Left lung (tissue), 10 donors: Measurements from ENCODE around the gene ARAF. TPM values are rescaled to one million over a fixed set of nuclear protein-coding genes. Genes with fewer than 3 reads are reported as not detected.

Experiments
- ATAC-seq: fragments of 200-7000 bp; cut with Tn5 transposase; one replicate; pipeline ENCODE4 v1.9.1; 2020; ENCODE audit warnings: moderate library complexity
- DNase-seq, 4 donors: peaks; one replicate each; pipeline ENCODE4 v3.0.0-alpha.2; 2013 to 2020
- H3K27ac ChIP-seq, 2 donors: fragments of 200-600 bp; sonication (generic) in 1 of 2; one replicate each; pipeline versions ENCODE4 v1.5.0 to v1.8.0; 2020 to 2021
- H3K27me3 ChIP-seq, 2 donors: fragments of 200-600 bp; sonication (generic) in 1 of 2; one replicate each; pipeline versions ENCODE4 v1.5.0 to v1.8.0; 2020 to 2021
- H3K36me3 ChIP-seq, 2 donors: fragments of 200-600 bp; sonication (generic) in 1 of 2; one replicate each; pipeline versions ENCODE4 v1.5.0 to v1.8.0; 2020 to 2021
- H3K4me1 ChIP-seq, 2 donors: fragments of 200-600 bp; one replicate each; pipeline ENCODE4 v1.8.0; 2021
- H3K4me3 ChIP-seq, 2 donors: fragments of 200-600 bp; sonication (generic) in 1 of 2; one replicate each; pipeline versions ENCODE4 v1.5.0 to v1.8.0; 2020 to 2021; ENCODE audit warnings: mild to moderate bottlenecking in 1 of 2
- H3K9me3 ChIP-seq, 2 donors: fragments of 200-600 bp; sonication (generic) in 1 of 2; one replicate each; pipeline versions ENCODE4 v1.5.0 to v1.8.0; 2020 to 2021
- CTCF ChIP-seq, 2 donors: fragments of 200-600 bp; sonication (generic) in 1 of 2; IDR thresholded peaks; one replicate each; pipeline versions ENCODE4 v1.5.0 to v1.8.0; 2021; ENCODE audit warnings: antibody characterized with exemption in 2 of 2
- intact Hi-C, 2 donors: fragments of 100-400 bp; cut with DNase I; formaldehyde crosslinking; loops; one replicate each; pipeline versions ENCODE4 v1.11.2 to v1.14.2; 2022
- polyA plus RNA-seq, 6 donors: library from polyadenylated mRNA; unstranded; fragments of 120-200 nt; gene quantifications; one replicate each; pipeline ENCODE4 v1.2.1, GENCODE V29; 2013; ENCODE audit not compliant: insufficient read length in 6 of 6
- total RNA-seq, 2 donors: library from RNA; stranded (reverse); fragmentation: NEBNext Ultra II Directional; extraction: Animal tissue kit (Norgen Biotek cat#: 25700); gene quantifications; one replicate each; pipeline ENCODE4 v1.2.1, GENCODE V29; 2021
- donor health status: DM: no; HTN: yes; CAD: no.
- donor health status: DM: no; HTN: no; CAD: no.

The ARAF gene
- total and polyA plus RNA-seq, 8 donors, result 47.5 to 93.1 (median 54.4) TPM

GRCh38 chrX:47612418-47612817, 51.4 kb downstream of the ARAF start:
- Histone ChIP-seq H3K27ac (no peak overlapping the region), H3K4me3 (no peak overlapping the region), H3K9me3 (no peaks in the 10 kb centered on the region), H3K36me3 (no peaks in the 10 kb centered on the region), H3K27me3 (no peaks in the 10 kb centered on the region), H3K4me1 (peaks cover 0 to 4% of the 10 kb centered on the region in 2 donors)
- ATAC-seq (no peak), DNase-seq (no peak)
- intact Hi-C loops, result no loop called here
- TF ChIP-seq CTCF (IDR thresholded peaks at IDR 0.05), result no peak

GRCh38 chrX:47613082-47613481, 52.1 kb downstream of the ARAF start:
- no peak overlapping the region for H3K27ac ChIP-seq
- H3K4me1 ChIP-seq, result peaks cover 0 to 4% of the 10 kb centered on the region in 2 donors
- no peaks in the 10 kb centered on the region for H3K36me3 ChIP-seq
- DNase-seq, result no peak
- no peaks in the 10 kb centered on the region for H3K27me3 ChIP-seq
- H3K4me3 ChIP-seq, result no peak overlapping the region
- no peak for TF ChIP-seq CTCF (IDR thresholded peaks at IDR 0.05)
- intact Hi-C loops, result no loop called here
- H3K9me3 ChIP-seq, result no peaks in the 10 kb centered on the region
- ATAC-seq, result no peak

- Histone ChIP-seq H3K27ac (no peak overlapping the region), H3K4me1 (peaks cover 0 to under 1% of the 10 kb centered on the region in 2 donors), H3K4me3 (no peak overlapping the region), H3K27me3 (peaks cover 0 to 10% of the 10 kb centered on the region in 2 donors), H3K9me3 (no peaks in the 10 kb centered on the region), H3K36me3 (no peaks in the 10 kb centered on the region)
- TF ChIP-seq CTCF (IDR thresholded peaks at IDR 0.05), result no peak
- intact Hi-C loops, result no loop called here
- ATAC-seq (no peak), DNase-seq (no peak)
These were observed 53.6 kb downstream of the ARAF start for GRCh38 chrX:47614618-47615017.

- no peaks in the 10 kb centered on the region for H3K36me3 ChIP-seq
- H3K4me3 ChIP-seq, result peak overlapping the region in 1 of 2 donors; percentile 31
- no peak for ATAC-seq
These were observed 58.0 kb downstream of the ARAF start for GRCh38 chrX:47618923-47619485.

More at GRCh38 chrX:47618923-47619485, 58.0 kb downstream of the ARAF start:
- no peak for TF ChIP-seq CTCF (IDR thresholded peaks at IDR 0.05)
- DNase-seq, result no peak
- no peak overlapping the region for H3K27ac ChIP-seq
- H3K27me3 ChIP-seq, result peaks cover 0 to 18% of the 10 kb centered on the region in 2 donors
- H3K4me1 ChIP-seq, result peaks cover 0 to 3% of the 10 kb centered on the region in 2 donors
- intact Hi-C loops, result no loop called here
- no peaks in the 10 kb centered on the region for H3K9me3 ChIP-seq
